Tibial artery (tissue), 4 donors: ENCODE measurements around the gene SNX9.

ENCODE experiments used
- DNase-seq, 2 donors: peaks; one replicate each; pipeline ENCODE4 v3.0.0-alpha.2; 2019
- H3K27ac ChIP-seq, 2 donors: fragments of 200-600 bp; sonication (generic) in 1 of 2; 1 replicate in 1 of 2; 2 replicates in 1 of 2; pipeline ENCODE4 v1.5.1; 2018 to 2019; ENCODE audit warnings: mild to moderate bottlenecking in 1 of 2
- H3K27me3 ChIP-seq, 2 donors: fragments of 200-600 bp; sonication (generic) in 1 of 2; one replicate each; pipeline versions ENCODE4 v1.5.1 to v1.6.0; 2016 to 2019
- H3K36me3 ChIP-seq, 3 donors: fragments of 200-600 bp; sonication (generic) in 2 of 3; one replicate each; pipeline ENCODE4 v1.5.1; 2016 to 2019; ENCODE audit warnings: mild to moderate bottlenecking in 2 of 3
- H3K4me1 ChIP-seq, 4 donors: fragments of 200-600 bp; sonication (generic) in 2 of 4; 1 replicate in 3 of 4; 2 replicates in 1 of 4; pipeline ENCODE4 v1.5.1; 2016 to 2019
- H3K4me3 ChIP-seq, 2 donors: fragments of 200-600 bp; sonication (generic) in 1 of 2; 1 replicate in 1 of 2; 2 replicates in 1 of 2; pipeline ENCODE4 v1.5.1; 2018 to 2019; ENCODE audit warnings: mild to moderate bottlenecking in 2 of 2
- H3K9me3 ChIP-seq, 3 donors: fragments of 200-600 bp; sonication (generic) in 1 of 3; one replicate each; pipeline ENCODE4 v1.5.1; 2016 to 2019
- CTCF ChIP-seq, 2 experiments: fragments of 200-600 bp in 1 of 2; fragments of 450-650 bp in 1 of 2; IDR thresholded peaks; one replicate each; pipeline ENCODE4 v1.5.1; 2017 to 2019; ENCODE audit warnings: antibody characterized with exemption in 2 of 2, mild to moderate bottlenecking in 1 of 2, moderate library complexity in 1 of 2
- intact Hi-C: fragments of 100-400 bp; cut with DNase I; formaldehyde crosslinking; loops from one replicate; pipeline ENCODE4 v1.15.0; 2023; ENCODE audit warnings: low total_unique reads

The SNX9 gene

GRCh38 chr6:157952861-157953351 is 129.9 kb downstream of the SNX9 start:
- peaks cover 0 to 2% (median 0%) of the 10 kb centered on the region in 3 donors for H3K36me3 ChIP-seq
- intact Hi-C loops: no loop called here

GRCh38 chr6:157953580-157954091 is 130.6 kb downstream of the SNX9 start:
- Histone ChIP-seq H3K27ac (peak overlapping the region; percentile 32 to 37), H3K4me1 (peaks cover 0 to 12% (median 4%) of the 10 kb centered on the region in 4 donors), H3K27me3 (no peaks in the 10 kb centered on the region), H3K36me3 (no peaks in the 10 kb centered on the region), H3K9me3 (peaks cover 3 to 29% (median 21%) of the 10 kb centered on the region in 3 donors), H3K4me3 (peak overlapping the region in 1 of 2 donors; percentile 3)
- no peak for DNase-seq
- no peak for TF ChIP-seq CTCF (IDR thresholded peaks at IDR 0.05)
- intact Hi-C loops: no loop called here

More at GRCh38 chr6:157952861-157953351, 129.9 kb downstream of the SNX9 start:
- Histone ChIP-seq H3K4me1 (peaks cover 0 to 12% (median 4%) of the 10 kb centered on the region in 4 donors), H3K27me3 (no peaks in the 10 kb centered on the region), H3K9me3 (peaks cover 3 to 23% (median 14%) of the 10 kb centered on the region in 3 donors), H3K27ac (no peak overlapping the region), H3K4me3 (no peak overlapping the region)
- TF ChIP-seq CTCF (IDR thresholded peaks at IDR 0.05): no peak
- DNase-seq: no peak

- intact Hi-C loops: no loop called here
- peak overlapping the region; percentile 32 to 37 for H3K27ac ChIP-seq
- H3K4me3 ChIP-seq: peak overlapping the region; percentile 3 to 10
- TF ChIP-seq CTCF (IDR thresholded peaks at IDR 0.05): no peak
- no peaks in the 10 kb centered on the region for H3K36me3 ChIP-seq
- H3K4me1 ChIP-seq: peaks cover 0 to 12% (median 4%) of the 10 kb centered on the region in 4 donors
- H3K27me3 ChIP-seq: no peaks in the 10 kb centered on the region
- peaks cover 3 to 27% (median 23%) of the 10 kb centered on the region in 3 donors for H3K9me3 ChIP-seq
- no peak for DNase-seq
Observed at GRCh38 chr6:157954150-157955117, 131.4 kb downstream of the SNX9 start.

- intact Hi-C loops: no loop called here
- peaks cover 0 to 24% (median 12%) of the 10 kb centered on the region in 3 donors for H3K9me3 ChIP-seq
- no peak for TF ChIP-seq CTCF (IDR thresholded peaks at IDR 0.05)
- no peaks in the 10 kb centered on the region for H3K27me3 ChIP-seq
- H3K4me3 ChIP-seq: no peak overlapping the region
- H3K27ac ChIP-seq: no peak overlapping the region
- peaks cover 0 to 12% (median 4%) of the 10 kb centered on the region in 4 donors for H3K4me1 ChIP-seq
- no peak for DNase-seq
- H3K36me3 ChIP-seq: no peaks in the 10 kb centered on the region
Observed at GRCh38 chr6:157955675-157956074, 132.6 kb downstream of the SNX9 start.

- no peak for DNase-seq
- H3K27ac ChIP-seq: no peak overlapping the region
- peaks cover 0 to 12% (median 4%) of the 10 kb centered on the region in 4 donors for H3K4me1 ChIP-seq
- intact Hi-C loops: no loop called here
- peaks cover 0 to 24% (median 12%) of the 10 kb centered on the region in 3 donors for H3K9me3 ChIP-seq
- no peak overlapping the region for H3K4me3 ChIP-seq
- H3K27me3 ChIP-seq: no peaks in the 10 kb centered on the region
- no peak for TF ChIP-seq CTCF (IDR thresholded peaks at IDR 0.05)
- H3K36me3 ChIP-seq: no peaks in the 10 kb centered on the region
Observed at GRCh38 chr6:157956171-157956730, 133.2 kb downstream of the SNX9 start.
